Embryonic facial prominence (tissue), 1 donor: ENCODE measurements around the gene SMAD6.

ENCODE experiments used
- DNase-seq: peaks from one replicate; pipeline ENCODE4 v3.0.0-alpha.2; 2016; ENCODE audit errors: extremely low spot score

Gene SMAD6

DNA sequence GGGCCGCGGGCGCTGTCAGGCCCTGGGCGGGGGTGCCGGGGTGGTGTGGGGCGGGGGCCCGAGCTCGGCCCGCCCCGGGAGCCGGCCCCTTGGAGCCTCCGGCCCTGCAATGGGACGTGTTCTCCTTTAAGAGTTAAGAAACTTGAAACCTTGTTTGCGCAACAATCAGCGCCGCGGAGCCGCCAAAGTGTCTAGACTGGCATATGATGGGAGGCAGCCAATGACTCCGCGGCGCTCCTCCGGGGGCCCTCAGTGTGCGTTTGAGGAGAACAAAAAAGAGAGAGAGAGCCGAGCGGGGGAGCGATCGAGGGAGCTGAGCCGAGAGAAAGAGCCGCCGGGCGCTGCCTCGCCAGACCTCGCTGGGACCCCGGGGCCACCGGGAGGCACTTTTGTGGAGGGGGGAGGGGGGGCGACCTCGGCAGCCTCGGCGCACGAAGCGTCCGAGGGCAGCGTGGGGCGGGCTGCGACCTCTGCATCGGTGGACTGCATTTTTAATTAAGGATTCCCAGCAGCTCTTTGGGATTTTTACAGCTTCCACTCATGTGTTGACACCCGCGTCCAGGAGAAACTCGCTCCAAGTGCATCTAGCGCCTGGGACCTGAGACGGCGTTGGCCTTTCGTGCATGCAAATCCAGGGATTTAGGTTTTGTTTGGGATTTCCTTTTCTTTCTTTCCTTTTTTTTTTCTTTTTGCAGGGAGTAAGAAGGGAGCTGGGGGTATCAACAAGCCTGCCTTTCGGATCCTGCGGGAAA lies at the start of gene SMAD6:
Gene SMAD6, plus strand, starts transcription at position 202 of the 752 bp plus-strand sequence. CDS start 1,023 bp downstream, outside the sequence.
- DNase-seq = peak; percentile 98

DNA sequence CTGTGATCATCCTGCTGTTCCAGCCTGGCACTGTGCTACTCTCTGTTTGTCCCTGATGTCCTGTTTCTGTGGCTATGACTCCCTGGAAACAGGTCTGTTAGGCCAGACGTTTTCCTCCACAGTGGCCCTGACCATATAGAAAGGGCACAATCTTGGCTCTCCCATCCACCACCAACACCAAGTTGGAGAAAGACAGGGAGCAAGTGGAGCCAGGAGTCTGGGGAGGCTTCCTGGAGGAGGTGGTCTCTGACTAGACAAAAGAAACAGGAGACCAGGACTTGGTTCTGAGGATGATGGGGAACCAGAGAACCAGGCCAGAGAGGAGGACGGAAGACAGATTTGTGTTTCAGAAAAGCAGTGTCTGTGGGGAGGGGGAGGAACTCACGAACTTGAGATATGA lies 49.2 kb upstream of the SMAD6 start:
- no peak for DNase-seq

DNA sequence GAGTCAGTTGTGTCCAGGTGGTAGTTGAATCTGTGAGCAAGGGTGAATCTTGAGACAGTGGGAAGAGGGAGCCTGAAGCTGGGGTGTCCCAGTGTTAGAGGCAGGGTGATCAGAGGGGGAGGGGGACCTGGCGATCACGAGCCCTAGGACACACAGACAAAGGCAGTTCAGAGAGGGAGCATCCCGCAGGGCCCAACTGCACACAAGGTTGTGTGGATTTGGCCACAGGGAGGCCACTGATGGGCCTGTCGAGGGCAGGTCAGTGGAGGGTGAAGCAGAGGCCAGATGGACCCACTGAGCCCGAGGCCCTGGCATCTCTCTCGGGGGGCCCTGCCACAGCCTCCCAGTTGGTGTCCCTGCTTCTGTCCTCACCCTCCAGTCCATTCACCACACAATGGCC lies 48.6 kb upstream of the SMAD6 start:
- no peak for DNase-seq

DNA sequence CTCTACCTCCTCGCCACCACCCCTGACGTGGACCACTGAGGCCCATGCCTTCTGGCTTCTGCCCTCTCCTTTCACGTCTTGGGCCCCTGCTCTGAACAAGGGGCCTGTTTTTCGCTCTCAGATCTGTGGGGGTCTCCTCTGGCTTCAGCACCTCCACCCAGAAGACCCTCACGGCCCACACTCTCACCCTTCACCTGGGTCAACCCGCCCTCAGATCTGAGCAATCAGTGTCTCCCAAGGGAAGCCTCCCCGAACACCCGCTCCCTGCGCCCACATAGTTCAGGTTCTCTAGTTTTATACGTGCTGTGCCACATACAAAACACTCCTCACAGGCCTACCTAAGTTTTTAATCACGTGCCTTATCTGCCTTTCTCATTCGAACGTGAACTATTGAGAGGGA lies 48.2 kb upstream of the SMAD6 start:
- DNase-seq = no peak

DNA sequence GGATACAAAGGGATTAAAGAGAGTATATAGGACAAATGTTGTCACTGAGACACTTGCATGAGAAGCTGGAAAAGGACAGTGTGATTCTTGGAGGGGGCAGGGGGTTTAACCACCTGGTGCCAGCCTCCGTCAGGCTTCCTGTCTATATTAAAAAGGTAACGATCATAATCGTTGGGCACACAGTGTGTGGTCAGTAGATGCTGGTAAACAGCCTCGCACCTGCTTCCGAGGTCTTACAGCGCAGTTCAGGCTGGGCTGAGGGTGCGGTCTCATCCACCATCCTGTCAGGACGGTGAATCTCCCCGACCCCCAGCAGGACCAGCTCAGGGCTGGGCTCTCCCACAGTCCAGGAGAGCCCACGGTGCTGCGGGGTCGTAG lies 47.7 kb upstream of the SMAD6 start:
- no peak for DNase-seq

DNA sequence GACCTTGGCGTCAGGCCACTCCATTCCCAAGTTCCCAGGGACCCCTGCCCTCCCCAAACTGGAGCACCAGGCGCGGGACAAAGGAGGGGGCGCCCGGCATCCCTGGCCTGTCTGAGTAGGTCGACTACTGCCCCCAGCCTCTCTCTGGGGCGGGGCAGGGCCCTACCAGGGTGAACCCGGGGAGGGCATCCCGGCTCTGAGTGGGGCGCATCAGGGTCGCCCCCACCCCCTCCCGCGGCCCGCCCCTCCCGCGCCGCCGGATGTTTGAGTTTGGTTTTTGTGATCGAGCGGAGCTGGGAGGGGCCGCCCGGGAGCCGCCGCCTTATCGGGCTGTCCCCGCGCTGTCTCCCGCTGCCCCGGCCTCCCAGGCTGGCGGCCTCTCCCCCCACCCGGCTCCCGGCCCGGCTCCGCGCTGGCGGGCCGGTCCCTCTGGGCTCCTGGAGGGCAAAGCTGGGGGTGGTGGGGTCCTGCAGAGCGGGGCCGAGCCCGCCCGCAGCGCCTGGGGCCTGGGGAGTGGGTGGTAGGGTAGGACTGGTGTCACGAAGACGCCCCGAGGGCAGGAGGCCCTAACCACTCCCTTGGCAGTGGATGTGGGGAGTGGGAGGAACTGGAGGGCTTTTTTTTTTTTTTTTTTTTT lies 47.2 kb upstream of the SMAD6 start:
- DNase-seq = no peak

DNA sequence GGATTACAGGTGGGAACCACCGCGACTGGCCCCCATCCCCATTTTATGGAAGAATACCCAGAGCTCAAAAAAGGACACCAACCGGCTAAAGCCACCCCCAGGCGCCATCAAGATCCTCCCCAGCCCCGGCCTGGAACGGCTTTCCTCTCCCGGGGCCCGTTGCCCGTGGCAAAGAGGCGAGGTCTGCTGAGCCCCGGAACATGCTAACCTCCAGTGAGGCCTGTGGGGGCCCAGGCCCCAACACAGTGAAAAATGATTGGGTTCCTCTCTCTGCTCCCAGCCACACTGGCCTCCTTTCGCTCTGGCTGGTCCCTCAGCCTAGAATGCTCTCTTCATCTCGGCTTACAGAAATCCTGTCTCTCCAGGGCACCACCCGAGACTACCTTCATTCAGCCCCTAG lies 46.5 kb upstream of the SMAD6 start:
- DNase-seq = no peak

DNA sequence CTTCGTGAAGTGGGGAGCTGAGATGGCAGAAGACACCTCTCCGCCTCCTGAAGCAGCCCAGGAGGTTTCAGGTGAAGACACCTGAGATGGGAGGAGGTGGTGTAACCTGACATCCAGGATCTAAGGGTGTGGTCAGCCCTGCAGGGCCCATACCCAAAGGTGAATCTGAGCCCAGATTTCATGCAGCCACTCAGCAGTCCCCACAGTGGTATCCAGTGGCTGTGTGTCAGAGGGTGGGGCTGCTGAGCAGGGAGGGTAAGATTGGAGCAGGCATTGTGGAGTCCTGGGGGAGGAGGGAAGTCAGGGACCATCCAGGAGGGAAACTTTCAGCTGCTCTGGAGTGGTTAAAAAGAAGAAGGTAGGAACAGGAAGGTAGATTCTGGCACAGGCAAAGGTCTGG lies 46.0 kb upstream of the SMAD6 start:
- no peak for DNase-seq

DNA sequence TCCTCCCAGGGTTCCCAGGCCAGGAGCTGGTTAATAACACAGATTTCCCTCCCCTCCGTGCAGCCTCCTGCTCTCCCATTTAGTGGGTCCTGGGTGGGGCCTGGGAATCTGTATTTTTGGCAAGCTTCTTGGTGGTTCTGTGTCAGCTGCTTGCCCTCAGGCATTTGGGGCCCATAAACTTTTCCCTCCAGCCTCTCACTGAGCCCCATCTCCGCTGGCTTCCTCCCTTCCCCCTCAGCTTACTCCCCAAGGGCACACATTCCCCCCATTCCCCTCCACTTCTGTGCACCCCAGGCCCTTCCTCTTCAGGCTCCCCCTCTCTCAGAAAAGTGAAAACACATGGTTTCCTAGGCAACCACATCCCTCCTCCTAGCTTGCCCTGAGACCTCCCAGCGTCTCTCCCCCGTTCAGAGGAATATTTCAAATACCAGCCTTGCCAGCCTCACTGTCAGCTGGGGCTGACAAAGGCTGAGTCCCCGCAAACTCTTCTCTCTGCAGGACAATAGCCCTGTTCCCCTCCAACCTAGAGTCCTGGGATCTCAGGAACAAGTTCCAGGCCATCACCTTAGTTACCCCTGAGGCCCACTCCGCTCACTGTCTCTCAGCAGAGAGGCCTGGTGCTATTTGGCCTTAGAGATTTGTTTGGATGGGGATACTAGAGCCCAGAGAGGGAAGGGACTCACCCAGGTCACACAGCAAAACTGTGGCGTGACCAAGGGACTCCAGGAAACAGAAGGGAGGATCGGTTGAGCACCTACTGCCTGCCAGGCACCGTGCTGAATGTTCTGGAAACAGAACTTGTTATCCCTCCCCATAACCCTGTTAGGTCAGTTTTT lies 44.6 kb upstream of the SMAD6 start:
- peak; percentile 83 for DNase-seq

DNA sequence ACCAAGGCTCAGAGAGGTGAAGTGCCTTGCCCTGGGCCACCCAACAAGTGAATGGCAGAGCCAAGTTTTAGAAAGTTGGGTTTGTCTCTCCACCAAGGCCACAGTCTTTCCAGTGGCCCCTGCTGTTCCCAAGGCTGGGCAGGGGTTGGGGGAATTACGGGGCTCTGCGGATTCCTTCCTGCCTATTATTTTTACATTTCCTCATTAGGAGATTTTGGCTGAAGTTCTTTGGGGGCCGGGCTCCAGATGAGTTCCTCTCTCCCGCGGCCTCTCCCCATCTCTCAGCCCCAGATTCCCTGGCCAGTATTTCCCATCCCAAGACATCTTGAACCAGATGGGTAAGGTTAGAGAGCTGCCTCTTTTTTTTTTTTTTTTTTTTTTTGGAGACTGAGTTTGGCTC lies 44.0 kb upstream of the SMAD6 start:
- DNase-seq = no peak

DNA sequence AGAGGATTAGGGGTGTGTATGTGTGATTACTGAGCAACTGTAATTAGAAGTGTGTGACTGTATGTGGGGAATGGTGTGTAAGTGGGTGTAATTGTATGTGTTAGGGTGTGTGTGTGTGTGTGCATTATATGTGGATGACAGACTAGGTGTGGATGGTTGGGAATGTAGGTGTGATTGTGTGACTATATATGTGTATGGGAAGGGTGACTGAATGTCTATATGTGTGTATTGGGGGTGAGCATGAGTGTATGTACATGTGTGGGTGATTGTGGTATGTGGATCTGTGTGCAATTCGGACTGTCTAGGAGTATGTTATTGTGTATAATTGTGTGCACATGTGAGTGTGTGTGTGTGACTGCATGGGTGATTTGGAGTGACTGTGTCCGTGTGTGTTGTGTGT lies 43.2 kb upstream of the SMAD6 start:
- no peak for DNase-seq

DNA sequence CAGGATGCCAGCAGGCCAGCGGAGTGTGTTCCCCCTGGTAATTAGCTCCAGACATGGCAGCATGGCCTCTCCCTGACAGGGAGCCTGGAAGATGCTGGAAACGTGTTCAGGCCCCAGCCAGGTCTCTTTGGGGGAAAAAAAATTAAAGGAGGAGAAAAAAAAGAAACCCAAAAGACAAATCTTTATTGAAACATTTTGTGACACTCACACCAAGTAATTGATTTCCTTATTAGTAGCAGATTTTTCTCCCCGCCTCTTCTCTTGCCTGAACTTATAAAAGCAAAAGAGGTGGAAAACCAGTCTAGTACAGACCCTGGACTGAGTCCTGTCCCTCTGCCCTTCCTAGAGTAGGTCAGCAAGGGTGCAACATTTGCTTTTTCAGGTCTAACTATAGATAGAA lies 42.7 kb upstream of the SMAD6 start:
- DNase-seq = no peak

DNA sequence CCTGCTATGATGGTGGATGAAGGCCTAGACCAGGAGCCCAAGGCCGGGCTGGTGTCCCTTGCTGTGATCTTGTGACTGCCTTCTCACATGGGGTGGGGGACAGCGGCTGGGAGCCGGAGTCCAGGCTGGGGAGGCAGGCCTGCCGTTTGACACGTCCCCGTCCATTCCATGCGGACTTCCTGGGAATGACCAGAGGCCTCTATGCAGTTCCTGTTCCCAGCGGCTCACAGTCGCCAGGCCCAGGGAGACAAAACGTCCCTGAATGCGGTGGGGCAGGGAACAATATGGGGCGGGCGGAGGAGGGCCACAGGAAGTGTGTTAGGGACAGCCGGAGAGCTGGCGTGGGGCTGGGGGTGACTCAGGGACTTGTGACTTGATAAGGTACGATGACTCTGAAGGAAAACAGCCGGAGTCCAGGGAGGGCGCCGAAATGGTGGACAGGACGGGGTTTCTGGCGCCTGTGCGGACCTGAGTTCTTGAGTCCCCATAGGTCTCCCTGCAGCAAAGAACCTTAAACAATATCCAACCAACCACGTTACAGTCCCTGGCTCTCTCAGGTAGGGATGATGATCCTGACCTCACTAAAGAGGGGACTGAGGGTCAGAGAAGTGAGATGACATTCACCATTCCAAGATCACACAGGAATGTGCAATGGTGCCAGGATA lies 40.5 kb upstream of the SMAD6 start:
- no peak for DNase-seq

DNA sequence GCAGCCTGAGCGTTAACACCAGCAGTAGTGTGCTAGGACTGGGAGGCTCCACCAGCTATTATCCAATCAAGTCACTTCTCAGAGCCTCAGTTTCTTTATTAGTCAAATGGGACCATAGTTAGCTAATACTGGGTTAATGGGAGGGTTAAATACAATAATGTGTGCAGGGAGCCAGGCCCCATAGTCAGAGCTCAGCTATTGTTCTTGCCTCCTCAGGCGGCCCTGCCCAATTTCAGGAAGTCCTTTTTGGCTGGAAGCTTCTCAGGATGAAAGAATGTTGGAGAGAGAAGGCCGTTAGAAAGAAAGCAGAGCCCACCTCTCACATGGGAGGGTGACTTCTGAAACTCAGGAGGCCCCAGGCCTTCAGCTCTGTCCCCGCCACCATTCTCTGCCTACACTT lies 39.5 kb upstream of the SMAD6 start:
- DNase-seq = no peak

DNA sequence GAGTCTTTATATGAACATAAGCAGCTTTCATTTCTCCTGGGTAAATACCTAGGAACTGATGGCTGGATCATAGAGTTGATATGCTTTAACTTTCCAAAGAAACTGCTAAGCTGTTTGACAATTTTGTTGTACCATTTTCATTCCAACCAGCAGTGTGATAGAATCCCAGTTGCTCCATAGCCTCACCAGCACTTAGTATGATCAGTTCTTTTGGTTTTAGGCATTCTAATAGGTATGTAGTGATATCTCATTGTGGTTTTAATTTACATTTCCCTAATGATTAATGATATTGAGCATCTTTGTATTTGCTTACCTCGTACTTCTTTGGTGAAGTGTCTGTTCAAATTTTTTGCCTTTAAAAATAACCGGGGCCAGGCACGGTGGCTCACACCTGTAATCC lies 38.4 kb upstream of the SMAD6 start:
- no peak for DNase-seq

DNA sequence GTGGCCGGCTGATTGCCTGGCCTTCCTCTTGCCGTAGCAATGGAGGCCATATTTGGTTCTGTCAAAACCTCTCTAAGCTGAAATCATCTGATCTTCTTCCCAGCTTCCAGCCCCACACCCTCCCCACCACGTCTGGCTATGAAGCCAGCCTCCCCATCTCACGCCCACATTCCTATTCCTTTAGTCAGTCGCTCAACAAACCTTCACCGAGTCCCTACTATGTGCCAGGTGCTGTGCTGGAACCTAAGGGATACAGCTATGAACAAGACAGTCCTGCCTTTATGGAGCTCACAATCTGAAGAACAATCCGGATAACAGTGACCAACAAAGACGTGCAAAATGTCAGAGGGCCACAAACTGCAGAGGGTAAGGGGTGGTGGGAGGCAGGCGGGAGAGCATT lies 31.9 kb upstream of the SMAD6 start:
- DNase-seq = no peak

DNA sequence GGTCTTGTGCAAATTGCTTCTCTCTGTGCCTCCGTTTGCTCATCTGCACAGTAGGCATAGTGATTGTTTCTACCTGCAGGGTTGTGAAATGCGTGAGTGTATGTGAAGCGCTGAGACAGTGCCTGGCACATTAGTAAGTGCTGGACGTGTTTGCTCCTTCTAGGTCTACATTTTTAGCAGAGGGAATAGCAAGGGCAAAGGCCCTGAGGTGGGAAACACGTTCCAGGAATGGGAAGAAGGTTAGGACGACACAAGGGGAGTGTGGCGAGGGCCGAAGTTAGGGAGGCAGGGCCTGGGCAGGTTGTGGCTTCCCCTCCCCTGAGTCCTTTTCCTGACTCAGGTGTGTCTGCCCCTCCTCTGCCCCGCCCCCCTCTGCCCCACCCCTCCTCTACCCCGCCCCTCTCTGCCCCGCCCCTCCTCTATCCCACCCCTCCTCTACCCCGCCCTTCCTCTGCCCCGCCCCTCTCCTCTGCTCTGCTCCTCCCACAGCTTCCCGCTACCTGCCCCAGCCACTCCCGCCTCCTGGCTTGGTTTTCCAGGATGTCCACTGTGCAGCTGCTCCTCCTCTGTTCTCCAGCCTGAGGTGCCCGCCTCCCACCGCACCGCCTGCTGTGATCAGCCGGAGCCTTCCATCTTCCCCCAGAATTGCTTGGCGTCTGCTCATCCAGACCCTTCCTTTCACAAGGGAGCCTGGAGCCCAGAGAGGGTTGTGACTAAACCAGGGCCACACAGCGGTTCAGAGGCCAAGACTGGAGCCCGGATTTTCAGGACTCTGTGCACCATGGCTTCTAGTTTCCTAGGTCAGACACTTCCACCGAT lies 31.1 kb upstream of the SMAD6 start:
- DNase-seq = no peak

DNA sequence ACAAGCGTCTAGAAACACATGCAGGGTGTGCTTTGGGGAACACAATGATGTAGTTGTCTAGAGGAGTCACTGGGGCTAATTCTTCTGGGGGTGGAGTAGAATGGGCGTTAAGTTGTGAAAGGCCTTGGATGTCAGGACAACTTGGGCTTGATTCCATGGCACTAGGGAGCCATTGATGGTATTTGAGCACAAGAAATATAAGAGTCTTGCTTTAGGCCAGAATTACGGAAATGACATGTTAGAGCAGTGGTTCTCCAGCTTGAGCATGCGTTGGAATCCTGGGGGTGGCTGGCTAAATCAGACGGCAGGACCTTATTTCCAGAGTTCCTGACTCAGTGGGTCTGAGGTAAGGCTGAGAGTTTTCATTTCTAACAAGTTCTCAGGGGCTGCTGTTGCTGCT lies 29.2 kb upstream of the SMAD6 start:
- no peak for DNase-seq

DNA sequence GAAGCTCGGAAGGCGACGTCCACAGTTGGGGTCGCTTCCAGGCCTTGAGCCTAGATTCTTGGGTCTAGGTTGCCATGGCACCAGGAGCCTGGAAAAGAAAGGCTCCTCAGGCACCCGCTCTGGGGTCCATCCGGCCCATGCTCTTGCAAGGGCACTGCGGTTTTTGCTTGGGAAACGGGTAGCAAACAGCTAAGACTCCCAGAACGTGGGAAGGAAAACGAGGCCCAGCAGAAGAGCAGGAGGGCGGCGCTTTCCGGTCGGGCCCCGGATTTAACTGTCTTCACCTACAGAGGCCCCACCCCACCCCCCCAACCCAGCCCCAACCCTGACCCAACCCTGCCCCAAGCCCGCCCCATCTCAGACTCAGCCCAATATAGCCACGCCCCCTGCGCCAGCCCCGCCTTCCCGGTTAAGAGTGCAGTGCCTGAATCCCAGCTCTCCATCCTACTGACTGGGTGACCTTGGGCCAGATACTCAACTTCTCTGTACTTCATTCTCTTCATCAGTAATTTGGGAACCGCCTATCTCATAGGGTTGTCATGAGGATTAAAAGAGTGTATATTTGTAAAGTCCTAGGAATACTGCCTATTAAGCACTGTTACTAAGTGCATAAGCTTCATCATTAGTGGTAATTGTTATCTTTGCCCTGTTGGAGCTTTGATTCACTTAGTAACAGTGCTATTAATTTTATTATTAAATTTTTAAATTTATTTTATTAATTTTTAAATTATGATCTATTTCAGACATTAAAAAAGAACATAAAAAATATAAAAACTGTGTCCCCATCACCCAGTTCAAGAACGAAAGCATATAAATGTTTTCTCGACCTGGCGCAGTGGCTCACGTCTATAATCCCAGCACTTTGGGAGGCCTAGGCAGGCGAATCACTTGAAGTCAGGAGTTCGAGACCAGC lies 28.4 kb upstream of the SMAD6 start:
- no peak for DNase-seq

DNA sequence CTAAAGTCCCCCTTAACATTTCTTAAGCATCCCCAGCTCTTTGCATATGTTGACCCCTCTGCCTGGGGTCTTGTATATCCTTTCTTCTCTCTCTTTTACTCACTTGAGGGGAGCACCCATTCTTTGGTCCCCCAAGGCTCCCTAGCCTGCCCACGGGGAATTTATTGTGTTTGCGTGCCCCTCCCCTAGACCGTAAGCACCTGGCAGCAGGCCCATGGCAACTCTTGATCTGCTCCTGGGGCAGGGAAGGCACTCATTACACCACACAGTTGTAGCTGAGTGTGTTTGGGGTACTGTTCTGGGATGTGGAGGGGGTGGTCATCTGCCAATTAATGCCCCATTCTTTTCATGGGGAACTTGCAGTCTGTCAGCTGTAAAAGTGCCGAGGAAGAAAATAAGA lies 27.3 kb upstream of the SMAD6 start:
- no peak for DNase-seq
